Measurements from ENCODE around the gene FLNB.

- no peak for TF ChIP-seq ZFP3 (tag by site-specific recombination; IDR thresholded peaks at IDR 0.05; ENCODE audit: low read depth)
- no peak for TF ChIP-seq CTCF (tag by site-specific recombination; IDR thresholded peaks at IDR 0.05)
- no peak for TF ChIP-seq ZNF768 (tag by site-specific recombination; IDR thresholded peaks at IDR 0.05)
- no peak for TF ChIP-seq ZNF350 (tag by site-specific recombination; IDR thresholded peaks at IDR 0.05)
- TF ChIP-seq ZNF707 (tag by site-specific recombination; IDR thresholded peaks at IDR 0.05) = no peak
- TF ChIP-seq ZNF558 (tag by site-specific recombination; IDR thresholded peaks at IDR 0.05) = no peak
- no peak for TF ChIP-seq ZNF202 (tag by site-specific recombination; IDR thresholded peaks at IDR 0.05; ENCODE audit: borderline replicate concordance)
- no peak for TF ChIP-seq ZNF501 (tag by site-specific recombination; IDR thresholded peaks at IDR 0.05)
- no peak for TF ChIP-seq GLIS2 (tag by site-specific recombination; IDR thresholded peaks at IDR 0.05)
Measured at GRCh38 chr3:58084788-58085543, 76.7 kb downstream of the FLNB start.

All from HEK293 (cell line).